Measurements from ENCODE around the gene KRT78.
"Not testable (repeated sequence)": the region's sequence is repeated elsewhere in the genome, so short reads cannot be mapped to it uniquely, and the experiment has no call there.

The KRT78 gene, protein sequence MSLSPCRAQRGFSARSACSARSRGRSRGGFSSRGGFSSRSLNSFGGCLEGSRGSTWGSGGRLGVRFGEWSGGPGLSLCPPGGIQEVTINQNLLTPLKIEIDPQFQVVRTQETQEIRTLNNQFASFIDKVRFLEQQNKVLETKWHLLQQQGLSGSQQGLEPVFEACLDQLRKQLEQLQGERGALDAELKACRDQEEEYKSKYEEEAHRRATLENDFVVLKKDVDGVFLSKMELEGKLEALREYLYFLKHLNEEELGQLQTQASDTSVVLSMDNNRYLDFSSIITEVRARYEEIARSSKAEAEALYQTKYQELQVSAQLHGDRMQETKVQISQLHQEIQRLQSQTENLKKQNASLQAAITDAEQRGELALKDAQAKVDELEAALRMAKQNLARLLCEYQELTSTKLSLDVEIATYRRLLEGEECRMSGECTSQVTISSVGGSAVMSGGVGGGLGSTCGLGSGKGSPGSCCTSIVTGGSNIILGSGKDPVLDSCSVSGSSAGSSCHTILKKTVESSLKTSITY

DNA sequence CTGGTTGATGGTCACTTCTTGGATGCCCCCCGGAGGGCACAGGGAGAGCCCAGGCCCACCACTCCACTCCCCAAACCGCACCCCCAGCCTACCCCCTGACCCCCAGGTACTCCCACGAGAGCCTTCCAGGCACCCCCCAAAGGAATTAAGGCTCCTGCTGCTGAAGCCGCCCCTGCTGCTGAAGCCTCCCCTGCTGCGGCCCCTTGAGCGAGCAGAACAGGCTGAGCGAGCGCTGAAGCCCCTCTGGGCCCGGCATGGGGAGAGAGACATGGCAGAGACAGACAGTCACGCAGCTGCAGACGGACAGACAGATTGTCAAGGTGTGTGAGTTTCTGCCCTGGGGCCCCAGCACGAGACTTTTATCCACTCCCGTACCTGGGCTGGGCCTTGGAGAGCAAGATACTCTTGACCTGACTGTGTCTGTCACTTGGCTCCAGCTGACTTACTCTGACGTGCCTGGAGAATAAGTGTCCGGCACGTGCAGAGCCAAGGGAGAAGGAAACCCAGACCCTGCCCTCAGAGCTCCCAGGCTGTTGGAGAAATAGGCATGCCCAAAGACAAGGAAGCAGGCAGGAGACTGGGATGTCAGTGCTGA is at the start of gene KRT78:
Gene KRT78, minus strand, starts transcription at position 334 of the 595 bp plus-strand sequence. Its CDS starts 64 bp downstream, at position 270.
- DNase-seq: no peak

DNA sequence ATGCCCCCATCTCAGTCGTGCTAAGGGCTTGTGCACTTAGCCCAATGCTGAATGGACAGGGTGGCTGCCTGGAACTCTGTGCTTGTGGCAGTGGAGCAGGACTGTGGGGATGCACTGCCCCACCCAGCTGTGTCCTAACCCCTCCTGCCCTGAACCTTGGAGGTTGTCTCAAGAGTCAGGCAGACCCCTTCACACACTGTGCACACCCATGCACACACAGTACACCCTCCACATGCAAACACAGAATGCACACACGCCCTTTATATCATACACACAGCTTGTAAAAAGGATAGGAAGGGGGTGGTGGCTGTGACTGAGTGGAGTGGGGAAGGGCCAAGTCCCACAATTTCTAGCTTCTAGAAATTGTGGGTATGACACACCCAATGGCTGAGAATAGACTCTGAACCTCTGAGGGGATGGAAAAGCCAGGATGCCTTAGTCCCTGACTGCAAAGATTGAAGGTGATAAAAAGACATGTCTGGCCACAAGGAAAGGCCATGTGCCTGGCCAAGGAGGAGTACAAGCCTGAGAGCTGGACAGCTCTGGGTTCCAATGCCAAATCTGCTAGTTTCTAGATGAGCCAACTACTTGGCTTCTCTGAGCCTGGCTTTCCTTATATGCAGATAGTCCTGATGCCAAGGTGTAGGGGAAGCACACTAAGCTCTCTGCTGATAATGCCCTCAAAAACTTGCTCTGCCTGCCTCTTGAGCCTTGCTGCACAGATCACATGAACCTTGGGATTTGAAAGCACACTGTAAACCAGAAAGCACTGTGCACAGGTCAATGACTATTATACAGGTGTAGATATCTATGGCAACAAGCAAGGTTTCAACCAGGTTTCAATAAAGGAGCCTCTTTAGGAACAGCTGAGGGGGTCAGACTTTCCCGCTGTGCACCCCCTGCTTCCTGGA is 47.7 kb upstream of the KRT78 start:
- DNase-seq: no peak

DNA sequence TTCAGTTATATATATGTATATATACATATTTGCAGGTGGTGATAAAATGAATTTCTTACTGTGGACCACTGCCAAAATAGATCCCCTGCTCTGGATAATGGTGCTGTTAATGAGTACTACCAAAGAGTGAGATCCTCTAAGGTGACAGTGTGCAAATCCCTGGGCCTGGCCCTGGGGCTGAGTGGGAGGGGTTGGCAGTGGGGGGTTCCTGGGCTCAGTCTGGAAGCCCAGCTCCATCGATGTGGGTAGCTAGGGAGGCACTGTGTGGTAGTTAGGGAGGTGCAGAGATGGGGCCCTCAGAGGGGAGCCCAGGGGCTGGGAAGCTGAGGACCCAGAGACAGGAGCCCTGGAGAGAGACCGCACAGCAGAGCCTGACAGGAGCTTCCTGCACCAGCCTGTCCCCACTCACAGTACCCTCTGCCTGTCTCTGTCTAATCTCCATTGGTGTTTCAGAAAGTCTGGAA is 47.0 kb upstream of the KRT78 start:
- DNase-seq: no peak

DNA sequence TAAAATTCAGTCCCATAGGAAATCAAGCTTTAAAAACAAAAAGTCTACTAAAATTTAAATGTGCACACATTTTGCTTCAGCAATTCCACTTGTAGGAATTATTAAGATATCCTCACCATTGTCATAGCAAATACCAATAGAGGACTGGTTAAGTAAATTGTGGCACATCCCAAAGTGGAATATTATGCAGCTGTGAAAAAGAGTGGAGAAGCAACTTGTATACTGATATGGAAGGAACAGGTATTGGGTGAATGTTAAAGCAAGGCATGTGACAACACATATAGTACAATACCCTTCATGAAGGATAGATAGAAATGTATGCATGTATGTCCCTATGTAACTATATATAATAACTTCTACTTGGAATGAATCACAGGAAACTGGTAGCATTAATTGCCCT is 44.2 kb upstream of the KRT78 start:
- no peak for DNase-seq

DNA sequence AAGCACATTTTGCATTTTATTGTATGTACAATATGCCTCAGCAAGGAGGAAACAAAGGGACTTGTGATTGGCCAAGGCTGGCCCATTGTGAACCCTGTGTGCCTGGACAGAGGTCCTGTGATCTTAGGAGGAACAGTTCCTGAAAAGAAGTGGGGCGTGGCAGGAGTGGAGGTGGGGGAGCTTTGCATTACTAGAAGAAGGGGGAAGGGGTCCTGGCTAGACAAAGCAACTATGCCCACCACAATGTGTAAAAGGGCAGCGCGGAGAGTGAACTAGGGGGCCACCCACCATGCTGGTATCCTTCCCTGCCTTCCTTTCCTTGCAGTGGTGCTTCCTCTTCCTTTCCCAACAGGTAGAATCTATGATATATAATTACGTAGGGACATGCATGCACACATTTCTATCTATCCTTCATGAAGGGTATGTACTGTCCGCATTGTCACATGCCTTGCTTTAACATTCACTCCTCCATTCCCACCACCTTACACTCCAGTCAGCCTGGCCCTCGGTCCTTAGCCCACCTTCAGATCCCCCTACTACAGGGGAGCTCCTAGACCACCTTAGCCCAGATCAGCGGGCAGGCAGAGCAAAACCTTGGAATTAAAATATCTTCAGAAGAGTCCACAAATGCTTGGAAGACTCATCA is 43.5 kb upstream of the KRT78 start:
- no peak for DNase-seq

DNA sequence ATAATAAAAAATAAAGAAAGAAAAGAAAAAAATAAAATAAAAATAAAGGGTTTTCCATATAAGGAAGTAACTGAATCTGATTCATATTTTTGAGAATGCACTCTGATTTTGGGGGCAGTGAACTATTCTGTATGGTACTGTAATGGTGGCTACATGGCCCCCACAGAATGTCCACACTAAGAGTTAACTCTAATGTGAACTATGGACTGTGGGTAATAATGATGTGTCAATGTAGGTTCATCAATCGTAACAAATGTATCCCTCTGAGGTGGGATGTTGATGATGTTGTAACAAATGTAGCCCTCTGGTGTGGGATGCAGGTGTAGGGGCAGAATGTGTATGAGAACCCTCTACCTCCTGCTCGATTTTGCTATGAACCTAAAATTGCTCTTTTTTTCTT is 42.2 kb upstream of the KRT78 start:
- DNase-seq: no peak

DNA sequence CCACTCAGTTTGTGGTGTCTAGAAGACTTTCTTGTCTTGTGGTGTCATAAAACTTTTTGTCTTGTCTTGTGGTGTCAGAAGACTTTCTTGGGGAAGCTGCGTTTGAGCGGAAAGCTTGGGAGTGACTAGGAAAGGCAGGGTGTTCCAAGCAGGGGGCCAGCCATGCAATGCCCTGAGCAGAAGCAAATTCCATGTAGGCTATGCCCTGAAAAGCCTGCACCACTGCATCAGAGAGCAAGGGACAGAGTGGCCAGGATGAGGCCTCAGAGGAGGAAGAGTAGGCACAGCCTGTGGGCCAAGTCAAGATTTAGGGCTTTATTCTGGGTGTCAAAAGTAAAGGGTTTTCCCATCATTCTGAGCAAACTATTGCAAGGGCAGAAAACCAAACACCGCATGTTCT is 41.6 kb upstream of the KRT78 start:
- no peak for DNase-seq

DNA sequence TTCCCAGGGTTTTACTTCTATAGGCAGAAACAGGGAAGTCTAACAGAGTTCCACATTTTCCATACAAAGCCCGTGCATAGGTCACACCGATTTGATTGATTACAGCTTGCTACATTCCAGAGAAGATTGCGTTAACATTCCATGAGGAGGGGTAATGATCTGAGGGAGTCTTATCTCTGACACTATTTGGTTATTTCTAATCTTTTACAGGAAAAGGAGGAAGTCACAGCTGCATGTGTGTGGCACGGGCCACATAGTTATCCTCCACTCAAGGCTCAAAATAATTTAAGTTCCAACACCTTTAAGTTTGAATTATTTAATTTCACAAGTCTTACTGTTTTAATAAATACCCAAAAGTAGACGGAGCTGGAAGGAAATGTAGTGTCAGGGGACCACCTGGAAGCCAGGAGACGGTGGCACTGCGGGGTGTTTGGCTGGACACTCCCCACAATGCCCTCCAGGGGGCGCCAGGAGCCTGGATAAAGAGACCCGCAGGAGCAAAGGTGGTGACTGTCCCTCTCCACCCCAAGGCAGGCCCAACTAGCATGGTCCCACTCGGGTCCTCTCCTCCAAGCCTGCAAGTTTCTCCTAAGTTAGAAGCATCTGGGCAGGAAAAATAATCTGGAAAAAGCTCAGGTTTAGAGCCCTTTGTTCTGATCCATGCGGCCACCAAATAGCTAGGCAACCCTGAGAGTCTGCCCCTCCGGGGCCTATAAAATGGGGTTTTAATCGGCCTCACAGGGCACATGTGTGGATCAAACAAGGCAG is 35.9 kb upstream of the KRT78 start:
- DNase-seq: peak in 10 of 14 donors; percentile 10 to 69 (median 30)

DNA sequence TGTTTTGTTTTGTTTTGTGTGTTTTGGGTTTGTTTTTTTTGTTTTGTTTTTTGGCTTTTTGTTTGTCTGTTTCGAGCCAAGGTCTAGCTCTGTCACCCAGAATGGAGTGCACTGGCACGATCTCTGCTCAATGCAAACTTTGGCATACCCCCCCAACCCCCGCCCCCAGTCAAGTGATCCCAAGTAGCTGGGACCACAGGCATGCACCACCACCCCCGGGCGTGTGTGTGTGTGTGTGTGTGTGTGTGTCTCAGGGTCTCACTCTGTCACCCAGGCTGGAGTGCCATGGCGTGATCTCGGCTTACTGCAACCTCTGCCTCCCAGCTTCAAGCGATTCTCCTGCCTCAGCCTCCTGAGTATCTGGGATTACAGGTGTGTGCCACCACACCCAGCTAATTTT is 31.7 kb upstream of the KRT78 start:
- not testable (repeated sequence) for DNase-seq

DNA sequence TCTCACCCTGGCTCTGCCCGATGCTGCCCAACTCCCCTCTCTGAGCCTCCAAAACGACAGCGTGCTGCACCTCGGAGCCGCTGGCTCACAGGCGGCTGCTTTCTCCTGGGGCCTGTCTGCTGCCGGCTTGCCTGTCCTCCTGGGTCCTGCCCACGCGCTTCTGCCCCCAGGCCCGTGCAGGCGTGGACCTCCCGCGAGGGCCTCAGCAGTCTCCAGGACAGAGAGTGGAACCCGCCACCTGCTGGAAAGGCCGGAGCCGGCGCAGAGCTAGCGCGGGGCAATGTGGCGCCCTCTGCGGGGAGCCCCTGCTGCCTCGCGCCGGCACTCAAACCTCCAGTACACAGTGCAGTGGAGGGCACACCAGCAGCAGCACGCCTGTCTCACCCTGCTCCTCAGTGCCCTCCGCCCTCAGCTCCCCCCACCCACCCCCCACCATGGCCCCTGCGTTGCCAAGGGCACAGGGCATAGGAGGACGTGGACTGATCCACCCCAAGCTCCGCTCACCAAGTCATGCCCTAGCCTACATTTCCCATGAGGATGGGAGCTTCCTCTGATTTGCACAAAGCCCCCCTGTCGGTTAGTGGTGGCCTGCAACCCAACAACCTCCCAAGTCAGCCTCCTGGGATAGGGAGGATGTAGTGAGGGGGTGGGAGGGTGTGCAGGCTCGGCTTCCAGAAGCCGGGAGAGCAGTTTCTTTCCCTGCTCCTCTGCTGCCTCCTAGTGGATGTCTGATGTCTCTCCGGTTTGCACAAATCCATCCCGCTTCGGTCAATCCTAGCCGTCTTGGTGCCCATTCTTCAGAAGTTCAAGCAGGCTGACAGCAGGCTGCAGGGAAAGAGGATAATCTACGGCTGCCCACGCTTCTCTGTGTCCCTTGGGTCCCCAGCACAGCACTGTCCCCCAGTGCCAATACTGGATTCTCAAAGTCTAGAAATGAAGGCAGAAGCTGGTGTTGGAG is 30.9 kb upstream of the KRT78 start:
- DNase-seq: peak in 12 of 14 donors; percentile 23 to 65 (median 45)

DNA sequence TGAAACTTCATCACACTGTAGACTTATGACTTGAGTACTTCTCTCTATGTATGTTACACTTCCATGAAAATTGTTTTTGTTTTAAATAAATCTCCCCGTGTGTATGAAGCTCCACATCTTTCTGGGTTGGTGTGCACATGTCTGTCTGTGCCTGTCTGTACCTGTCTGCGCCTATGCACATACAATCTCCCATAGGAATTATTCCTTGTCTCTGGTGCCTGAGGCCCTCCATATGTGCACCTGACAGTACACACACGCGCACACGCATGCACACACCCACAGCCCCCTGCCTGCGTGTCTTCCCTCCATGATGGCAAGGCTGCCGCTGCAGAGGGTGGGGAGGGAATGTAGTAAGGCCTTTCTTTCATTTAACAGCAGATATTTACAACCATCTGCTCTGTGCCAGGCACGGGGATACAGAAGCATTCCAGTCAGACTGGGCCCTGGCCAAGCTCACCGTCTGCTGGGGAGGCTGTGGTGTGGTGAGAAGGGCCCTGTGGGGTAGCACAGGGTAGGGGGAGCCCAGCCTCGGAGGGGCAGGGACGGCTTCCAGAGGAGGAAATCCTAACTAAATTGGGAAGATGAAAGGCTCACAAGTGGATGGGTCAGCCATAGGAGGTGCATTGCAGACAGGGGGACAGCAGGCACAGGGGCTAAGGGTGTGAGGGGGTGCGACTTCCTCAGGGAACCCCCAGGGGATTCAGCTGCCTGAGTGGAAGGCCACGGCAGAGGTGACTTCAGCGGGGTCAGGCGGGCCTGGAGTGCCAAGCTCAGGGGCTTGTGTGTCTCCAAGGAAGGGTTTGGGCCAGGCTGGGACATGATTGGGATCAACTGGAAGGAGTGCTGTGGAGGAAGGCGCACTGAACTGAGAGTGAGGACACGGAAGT is 30.0 kb upstream of the KRT78 start:
- DNase-seq: no peak

DNA sequence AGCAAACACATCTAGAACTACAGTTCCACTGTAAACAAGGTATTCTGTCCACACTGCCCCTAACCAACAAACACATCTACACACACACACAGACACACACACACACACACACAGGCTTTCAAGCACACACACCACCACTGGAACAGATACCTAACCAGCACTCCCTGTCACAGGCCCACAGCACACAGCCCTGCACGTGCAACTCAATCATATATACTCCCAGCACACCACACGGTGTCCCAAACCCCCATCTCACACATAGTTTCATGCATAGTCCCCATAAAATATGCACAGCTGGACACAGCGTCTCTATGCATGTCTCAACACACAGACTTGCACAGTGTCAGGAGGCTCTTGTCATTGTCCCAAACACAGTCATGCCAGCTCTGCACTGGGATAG is 28.4 kb upstream of the KRT78 start:
- no peak for DNase-seq

DNA sequence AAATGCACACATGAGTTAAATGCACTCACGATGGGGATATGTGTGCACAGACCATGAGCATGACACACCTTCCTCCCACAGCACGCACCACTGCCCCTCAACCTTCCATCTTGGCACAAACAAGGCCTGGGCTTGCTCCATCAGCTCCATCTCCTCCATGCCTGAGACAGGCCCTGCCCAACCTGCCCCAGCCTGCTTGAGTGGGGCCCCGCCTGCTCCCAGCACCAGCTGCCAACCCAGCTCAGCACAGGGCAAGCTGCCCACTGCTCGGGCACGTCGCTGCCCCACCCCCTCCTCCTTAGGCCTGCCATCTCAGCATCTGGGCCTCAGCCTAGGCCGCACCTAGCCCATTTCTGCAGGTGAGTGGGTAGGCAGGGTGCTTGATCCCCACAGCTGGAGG is 27.6 kb upstream of the KRT78 start:
- DNase-seq: no peak

DNA sequence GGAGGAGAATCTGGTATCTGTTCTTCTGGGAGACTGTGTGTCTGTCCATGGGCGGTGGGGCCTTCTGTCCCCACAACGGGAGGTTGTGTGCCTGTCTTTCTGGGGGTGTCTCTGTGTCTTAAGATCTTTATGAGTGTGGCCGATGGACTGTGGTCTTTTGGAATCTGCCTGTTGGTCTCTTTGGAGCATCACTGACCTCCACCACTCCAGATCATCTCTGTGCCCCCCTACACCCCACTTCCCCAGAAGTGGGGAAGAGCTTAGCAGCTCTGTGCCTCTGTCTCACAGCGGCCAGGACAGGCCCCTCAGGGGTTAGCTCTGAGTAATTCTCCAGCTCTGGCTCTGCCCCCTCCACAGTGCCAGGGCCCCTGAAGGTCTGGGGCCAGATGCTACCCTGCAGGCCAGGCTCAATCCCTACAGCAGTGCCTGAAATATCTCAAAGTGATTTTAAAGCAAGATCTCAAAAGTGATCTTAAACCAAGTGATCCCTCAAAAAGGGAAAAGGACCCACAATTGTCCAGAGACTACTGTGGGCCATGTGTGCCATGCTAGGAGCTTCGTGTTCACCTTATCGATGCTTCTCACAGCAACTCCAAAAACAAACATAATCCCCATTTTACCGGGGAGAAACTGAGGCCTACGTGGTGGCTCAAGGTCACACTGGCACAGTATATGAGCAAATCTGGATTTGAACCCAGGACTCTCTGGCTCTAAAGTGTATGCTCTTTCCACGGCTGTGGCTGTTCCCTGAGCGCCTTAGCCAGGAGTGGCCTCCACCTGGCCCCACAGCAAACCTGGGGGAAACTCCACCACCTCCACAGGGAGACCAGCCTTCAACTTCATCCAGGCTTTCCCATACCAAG is 26.0 kb upstream of the KRT78 start:
- DNase-seq: no peak

DNA sequence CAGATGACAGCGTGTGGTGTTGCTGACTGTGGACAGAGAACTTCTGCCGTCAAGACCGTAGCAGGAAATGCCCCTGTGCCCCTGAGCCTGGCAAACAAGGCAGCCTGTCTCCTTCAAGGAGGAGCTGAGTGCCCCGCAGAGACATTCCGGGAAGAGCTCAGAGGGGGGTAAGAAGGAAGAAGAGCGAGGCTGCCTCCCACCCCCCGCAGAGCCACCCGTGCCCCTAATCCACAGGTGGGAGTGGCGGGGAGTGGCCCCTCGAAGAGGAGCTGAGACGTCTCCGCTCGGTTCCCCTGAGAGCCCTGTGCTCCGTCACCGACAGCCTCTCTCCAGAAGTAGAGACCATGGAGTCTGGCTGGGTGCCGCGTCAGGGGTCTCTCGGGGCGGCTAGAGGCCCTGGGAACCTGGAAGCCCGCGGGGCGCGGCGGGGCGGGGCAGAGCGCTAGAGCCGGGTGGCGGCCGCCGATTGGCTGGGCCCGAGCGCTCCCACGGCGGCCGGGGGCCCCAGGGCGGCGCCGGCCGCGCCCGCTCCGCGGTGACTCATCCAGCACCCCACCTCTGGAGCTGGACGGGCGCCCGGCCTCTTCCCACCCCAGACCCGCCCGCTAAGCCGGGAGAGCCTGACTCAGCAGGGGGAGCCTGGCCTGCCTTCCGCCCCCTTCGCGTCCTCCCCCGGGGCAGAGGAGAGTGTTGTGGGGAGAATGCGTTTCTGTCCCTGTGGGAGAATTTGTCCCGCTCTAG is 25.2 kb upstream of the KRT78 start:
- DNase-seq: peak in 4 of 14 donors; percentile 9 to 68 (median 13)

DNA sequence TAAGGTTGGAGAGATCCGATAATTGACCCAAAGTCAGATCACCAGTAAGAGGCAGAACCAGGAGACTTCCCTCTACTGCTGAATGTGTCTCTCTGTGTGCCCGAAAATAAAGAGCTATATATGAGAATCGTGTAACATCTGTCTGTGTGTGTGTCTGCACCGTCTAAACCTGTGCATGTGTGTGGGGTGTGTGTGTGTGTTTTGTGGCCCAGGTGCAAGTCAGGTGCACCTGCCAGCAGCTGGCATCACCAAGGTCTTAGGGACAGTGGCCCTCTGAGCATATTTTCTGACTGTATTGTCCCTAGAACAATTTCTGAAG is 24.7 kb upstream of the KRT78 start:
- no peak for DNase-seq

DNA sequence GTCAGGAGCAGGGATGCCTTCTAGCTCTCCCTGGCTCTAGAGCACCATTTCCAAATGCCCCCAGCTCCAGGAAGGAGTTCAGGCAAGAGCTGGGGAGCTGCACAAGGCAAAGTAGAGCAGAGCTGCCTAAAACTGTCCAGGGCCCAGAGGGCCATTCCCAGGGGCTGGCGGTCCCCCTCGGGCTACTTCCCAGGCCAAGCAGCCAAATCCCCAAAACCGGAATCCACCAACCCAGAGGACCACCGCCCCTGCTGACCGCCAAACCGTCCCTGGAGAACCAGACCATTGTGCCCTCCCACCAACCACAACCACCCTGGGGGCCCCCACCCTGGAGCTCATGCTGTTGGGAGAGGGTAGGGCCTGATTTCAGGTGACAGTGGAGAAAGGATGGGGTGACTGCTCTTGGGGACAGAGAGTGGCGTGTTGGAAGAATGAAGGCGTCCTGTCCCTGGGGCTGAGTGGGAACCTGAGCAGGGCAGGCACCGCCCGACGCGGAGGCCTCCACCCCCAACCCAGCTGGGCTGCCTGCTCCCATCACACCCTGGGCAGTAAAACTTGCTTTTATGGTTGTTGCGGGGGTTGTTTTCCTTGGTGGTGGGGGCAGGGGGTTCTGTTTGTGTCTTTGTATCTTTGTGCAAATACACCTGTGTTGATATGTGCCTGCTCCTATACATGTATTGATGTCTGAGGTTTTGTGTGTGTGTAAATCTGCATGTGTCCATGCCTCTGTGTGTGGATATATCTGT is 24.0 kb upstream of the KRT78 start:
- no peak for DNase-seq

Measured in C1 segment of cervical spinal cord (tissue), 14 donors.